Posterior vena cava (tissue), 2 donors: Measurements from ENCODE around the gene NRG4. TPM values are rescaled to one million over a fixed set of nuclear protein-coding genes. Genes with fewer than 3 reads are reported as not detected.
"Not testable (repeated sequence)": the region's sequence is repeated elsewhere in the genome, so short reads cannot be mapped to it uniquely, and the experiment has no call there.

Source experiments
- DNase-seq: peaks from one replicate; pipeline ENCODE4 v3.0.0-alpha.2; 2020; ENCODE audit warnings: low spot score
- intact Hi-C, 2 donors: fragments of 100-400 bp; cut with DNase I; formaldehyde crosslinking; loops; one replicate each; pipeline versions ENCODE4 v1.14.1 to v1.14.2; 2022 to 2023
- long read RNA-seq, 2 donors: library from polyadenylated mRNA; unstranded; transcript quantifications; one replicate each; pipeline ENCODE4 v2.0.0, GENCODE V29; 2020 to 2021
- total RNA-seq, 2 donors: library from RNA; stranded (reverse); fragmentation: NEBNext Ultra II Directional; extraction: Animal tissue kit (Norgen Biotek cat#: 25700); gene quantifications; one replicate each; pipeline ENCODE4 v1.2.1, GENCODE V29; 2021
- donor health status: DM: yes; HTN: yes; CAD: no.
- donor health status: DM: yes; HTN: yes; CAD: no.

NRG4 gene
- not detected for total RNA-seq
- long read RNA-seq, donor 1, partial matches to known transcripts = 0 of 1 reads
- long read RNA-seq, donor 1, other reads (novel, unspliced or antisense) = 1 of 1 reads
- long read RNA-seq, donor 2 = 0 reads

- intact Hi-C loops = no loop called here
- DNase-seq = no peak
Observed at GRCh38 chr15:76011627-76012551, at the start of gene NRG4. Gene NRG4 (minus strand): TSS chr15:76012424. CDS start chr15:76011230, 1,194 bp downstream.

GRCh38 chr15:76061700-76062099 is 49.5 kb upstream of the NRG4 start:
- intact Hi-C loops = no loop called here
- no peak for DNase-seq

- intact Hi-C loops = no loop called here
- DNase-seq = no peak
Observed at GRCh38 chr15:76060118-76060989, 48.1 kb upstream of the NRG4 start.

- DNase-seq = no peak
- intact Hi-C loops = loop anchor here in 1 of 2 donors (5.0 kb wide), 1 partner anchor 973 kb away; no protein-coding TSS in a partner anchor
Observed at GRCh38 chr15:76059320-76060117, 47.3 kb upstream of the NRG4 start, which contains the start of gene TMEM266. Gene TMEM266 (plus strand): TSS chr15:76059985. CDS start chr15:76134264, 74,279 bp downstream.

GRCh38 chr15:76058714-76059319 is 46.6 kb upstream of the NRG4 start:
- DNase-seq = no peak
- intact Hi-C loops = loop anchor here in 1 of 2 donors (5.0 kb wide), 1 partner anchor 973 kb away; no protein-coding TSS in a partner anchor

- intact Hi-C loops = loop anchor here in 1 of 2 donors (5.0 kb wide), 1 partner anchor 975 kb away; no protein-coding TSS in a partner anchor
- no peak for DNase-seq
Observed at GRCh38 chr15:76057332-76058000, 45.2 kb upstream of the NRG4 start.

- intact Hi-C loops = loop anchor here in 1 of 2 donors (5.0 kb wide), 1 partner anchor 975 kb away; no protein-coding TSS in a partner anchor
- no peak for DNase-seq
Observed at GRCh38 chr15:76056931-76057330, 44.7 kb upstream of the NRG4 start.

GRCh38 chr15:76054201-76054600 is 42.0 kb upstream of the NRG4 start:
- DNase-seq, intact Hi-C loops: not testable (repeated sequence)

- intact Hi-C loops = no loop called here
- DNase-seq = no peak
Observed at GRCh38 chr15:76038512-76038911, 26.3 kb upstream of the NRG4 start.

GRCh38 chr15:76035593-76035992 is 23.4 kb upstream of the NRG4 start:
- intact Hi-C loops = no loop called here
- DNase-seq = peak; percentile 64

- no peak for DNase-seq
- intact Hi-C loops = no loop called here
Observed at GRCh38 chr15:76034111-76034510, 21.9 kb upstream of the NRG4 start.

- intact Hi-C loops = no loop called here
- DNase-seq = no peak
Observed at GRCh38 chr15:76033438-76033837, 21.2 kb upstream of the NRG4 start.

GRCh38 chr15:76032046-76032445 is 19.8 kb upstream of the NRG4 start:
- intact Hi-C loops = no loop called here

GRCh38 chr15:76024021-76024768 is 12.0 kb upstream of the NRG4 start:
- intact Hi-C loops = no loop called here
- DNase-seq = no peak

More at GRCh38 chr15:76032046-76032445, 19.8 kb upstream of the NRG4 start:
- DNase-seq = no peak

- intact Hi-C loops, DNase-seq: not testable (repeated sequence)
Observed at GRCh38 chr15:76013470-76013869, 1.2 kb upstream of the NRG4 start.

- DNase-seq = no peak
- intact Hi-C loops = no loop called here
Observed at GRCh38 chr15:76010613-76011012, 1.6 kb downstream of the NRG4 start.
